GM12875 (cell line): ENCODE data around the gene ENG.

Source experiments
- H3K4me3 ChIP-seq: one replicate; pipeline ENCODE4 v1.5.1; 2011; ENCODE audit warnings: low read depth, low read length, control low read depth
- CTCF ChIP-seq: IDR thresholded peaks from 2 replicates; pipeline ENCODE4 v1.5.1; 2011; ENCODE audit warnings: low read depth, mild to moderate bottlenecking, control low read depth, inconsistent platforms, low read length, moderate library complexity, borderline replicate concordance; ENCODE audit not compliant: insufficient read depth

The ENG gene

GRCh38 chr9:127825319-127826051 is 29.0 kb downstream of the ENG start:
- peak; percentile 49 for TF ChIP-seq CTCF
- H3K4me3 ChIP-seq, result no peak overlapping the region

- H3K4me3 ChIP-seq, result no peak overlapping the region
- TF ChIP-seq CTCF, result no peak
Observed at GRCh38 chr9:127822108-127822507, 32.4 kb downstream of the ENG start.

DNA sequence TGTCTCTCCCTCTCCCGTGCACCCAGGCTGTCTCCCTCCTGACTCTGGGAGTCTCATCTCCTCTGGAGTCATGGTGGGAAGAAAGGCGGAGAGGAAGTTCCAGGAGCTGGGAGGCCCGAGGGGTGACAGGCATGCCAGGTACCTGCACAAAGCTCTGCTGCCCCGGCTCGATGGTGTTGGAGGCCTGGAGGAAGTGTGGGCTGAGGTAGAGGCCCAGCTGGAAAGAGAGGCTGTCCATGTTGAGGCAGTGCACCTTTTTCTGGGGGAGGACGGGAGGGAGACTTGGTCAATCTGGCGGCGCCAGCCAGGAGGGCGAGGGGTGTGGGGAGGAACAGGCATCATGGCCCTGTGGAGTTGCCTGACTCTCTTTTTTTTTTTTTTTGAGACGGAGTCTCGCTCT is 35.9 kb downstream of the ENG start:
- TF ChIP-seq CTCF, result no peak
- no peak overlapping the region for H3K4me3 ChIP-seq

- no peak for TF ChIP-seq CTCF
- no peak overlapping the region for H3K4me3 ChIP-seq
Observed at GRCh38 chr9:127817881-127818434, 36.5 kb downstream of the ENG start.

GRCh38 chr9:127816728-127817127 is 37.7 kb downstream of the ENG start:
- TF ChIP-seq CTCF, result no peak
- H3K4me3 ChIP-seq, result no peak overlapping the region

DNA sequence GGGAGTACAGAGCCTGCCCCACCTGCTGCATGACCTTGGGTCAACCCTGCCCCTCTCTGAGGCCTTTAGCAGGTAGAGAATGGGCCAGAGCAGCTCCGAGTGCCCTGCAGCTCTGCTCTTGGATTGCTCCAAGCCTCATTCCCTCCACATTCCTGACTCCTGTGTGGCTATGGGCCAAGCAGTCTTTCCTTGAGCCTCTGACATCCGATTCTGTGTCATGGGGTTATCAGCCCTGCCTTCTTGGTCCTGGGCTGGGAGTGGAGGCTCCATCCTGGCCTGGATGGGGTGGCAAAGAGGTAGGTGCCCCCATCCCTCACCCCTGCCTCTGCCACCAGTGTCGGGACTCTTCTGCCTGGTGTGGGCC is 38.1 kb downstream of the ENG start:
- H3K4me3 ChIP-seq, result no peak overlapping the region
- no peak for TF ChIP-seq CTCF

- TF ChIP-seq CTCF, result no peak
- no peak overlapping the region for H3K4me3 ChIP-seq
Observed at GRCh38 chr9:127815512-127816361, 38.7 kb downstream of the ENG start.
